ENCODE results near the gene HPCAL1. TPM values are rescaled to one million over a fixed set of nuclear protein-coding genes. Genes with fewer than 3 reads are reported as not detected.

Gene HPCAL1
- total and polyA plus RNA-seq, 2 donors (not counting 1 experiment from before 2014, with no cell fraction given), result 60.3 to 65.1 TPM

DNA sequence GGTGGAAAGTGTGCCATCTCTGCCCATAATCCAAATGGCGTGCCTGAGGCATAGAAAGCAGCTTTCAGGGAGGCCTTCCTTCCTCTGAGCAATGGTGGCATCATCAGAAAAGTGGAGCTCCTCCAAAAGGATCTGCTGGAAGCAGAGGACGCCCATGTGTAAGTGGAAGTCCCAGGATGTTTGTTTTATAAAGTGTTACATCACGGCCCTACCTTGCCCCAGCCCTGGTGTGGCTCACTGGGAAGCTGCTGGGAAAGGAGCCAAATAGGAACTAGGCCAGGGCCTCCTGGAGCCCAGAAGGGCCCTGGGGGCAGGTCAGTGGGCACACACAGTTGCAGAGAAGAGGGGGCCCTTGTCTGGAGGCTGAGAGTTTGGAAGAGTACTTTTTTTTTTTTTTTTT is 149.6 kb downstream of the HPCAL1 start:
- H3K27ac Mint-ChIP-seq, result no peak overlapping the region
- 93% methylated on average over 3 of the region's 3 CpGs for WGBS (ENCODE audit: insufficient coverage)
- DNase-seq (no peak), ATAC-seq (ENCODE audit: low read depth) (no peak)
- Histone ChIP-seq H4K20me1 (ENCODE audit: control insufficient read depth, insufficient read depth, low read length, poor library complexity, severe bottlenecking) (peaks cover 5% of the 10 kb centered on the region), H3K79me2 (ENCODE audit: control insufficient read depth, insufficient read depth, low read length) (peaks cover 4% of the 10 kb centered on the region), H3K9ac (ENCODE audit: low read length) (no peak overlapping the region), H2AFZ (ENCODE audit: insufficient read depth, low read depth, low read length, poor library complexity, severe bottlenecking) (no peak overlapping the region), H3K27me3 (replicated peaks in 1 of 4; ENCODE audit: control extremely low read depth in 1 of 4, control insufficient read depth in 3 of 4, insufficient read depth in 4 of 4, low read length in 3 of 4) (no peaks in the 10 kb centered on the region), H3K9me3 (ENCODE audit: control extremely low read depth in 1 of 3, control insufficient read depth in 2 of 3, insufficient read depth in 1 of 3, low read length in 2 of 3) (peaks cover 0 to 5% (median 0%) of the 10 kb centered on the region in 3 donors), H3K4me2 (replicated peaks; ENCODE audit: low read depth, low read length, poor library complexity, severe bottlenecking) (no peak overlapping the region), H3K4me1 (ENCODE audit: control insufficient read depth in 2 of 2, insufficient read depth in 2 of 2, low read length in 2 of 2) (peaks cover 12 to 16% of the 10 kb centered on the region in 2 donors), H3K27ac (ENCODE audit: low read length in 2 of 2) (no peak overlapping the region), H3K36me3 (replicated peaks in 1 of 2; ENCODE audit: control extremely low read depth in 1 of 2, control insufficient read depth in 1 of 2, extremely low read depth in 1 of 2, insufficient read depth in 2 of 2, low read length in 1 of 2) (no peaks in the 10 kb centered on the region), H3K4me3 (ENCODE audit: control extremely low read depth in 1 of 5, extremely low read depth in 1 of 5, insufficient read depth in 1 of 5, low read depth in 2 of 5, low read length in 4 of 5) (no peak overlapping the region)
- H3K4me3 Mint-ChIP-seq, result no peak overlapping the region
- intact Hi-C loops (cut with micrococcal nuclease), result no loop called here
- no peaks in the 10 kb centered on the region for H3K9me3 Mint-ChIP-seq (ENCODE audit: insufficient read depth)
- peaks cover 5% of the 10 kb centered on the region for H3K4me1 Mint-ChIP-seq
- ChIA-PET POLR2A (no interaction called here), CTCF (interaction anchor here (1.0 to 2.2 kb wide), 3 partner anchors 17 to 418 kb away, joined by 3 to 10 read pairs (median 3); no protein-coding TSS in a partner anchor)
- H3K27me3 Mint-ChIP-seq, result no peaks in the 10 kb centered on the region
- TF ChIP-seq, protein P1, sequence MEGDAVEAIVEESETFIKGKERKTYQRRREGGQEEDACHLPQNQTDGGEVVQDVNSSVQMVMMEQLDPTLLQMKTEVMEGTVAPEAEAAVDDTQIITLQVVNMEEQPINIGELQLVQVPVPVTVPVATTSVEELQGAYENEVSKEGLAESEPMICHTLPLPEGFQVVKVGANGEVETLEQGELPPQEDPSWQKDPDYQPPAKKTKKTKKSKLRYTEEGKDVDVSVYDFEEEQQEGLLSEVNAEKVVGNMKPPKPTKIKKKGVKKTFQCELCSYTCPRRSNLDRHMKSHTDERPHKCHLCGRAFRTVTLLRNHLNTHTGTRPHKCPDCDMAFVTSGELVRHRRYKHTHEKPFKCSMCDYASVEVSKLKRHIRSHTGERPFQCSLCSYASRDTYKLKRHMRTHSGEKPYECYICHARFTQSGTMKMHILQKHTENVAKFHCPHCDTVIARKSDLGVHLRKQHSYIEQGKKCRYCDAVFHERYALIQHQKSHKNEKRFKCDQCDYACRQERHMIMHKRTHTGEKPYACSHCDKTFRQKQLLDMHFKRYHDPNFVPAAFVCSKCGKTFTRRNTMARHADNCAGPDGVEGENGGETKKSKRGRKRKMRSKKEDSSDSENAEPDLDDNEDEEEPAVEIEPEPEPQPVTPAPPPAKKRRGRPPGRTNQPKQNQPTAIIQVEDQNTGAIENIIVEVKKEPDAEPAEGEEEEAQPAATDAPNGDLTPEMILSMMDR (IDR thresholded peaks at IDR 0.05), result no peak
- TF ChIP-seq EZH2 (IDR thresholded peaks at IDR 0.05; ENCODE audit: borderline replicate concordance, insufficient read depth, low read depth, low read length, poor library complexity, severe bottlenecking), result no peak

DNA sequence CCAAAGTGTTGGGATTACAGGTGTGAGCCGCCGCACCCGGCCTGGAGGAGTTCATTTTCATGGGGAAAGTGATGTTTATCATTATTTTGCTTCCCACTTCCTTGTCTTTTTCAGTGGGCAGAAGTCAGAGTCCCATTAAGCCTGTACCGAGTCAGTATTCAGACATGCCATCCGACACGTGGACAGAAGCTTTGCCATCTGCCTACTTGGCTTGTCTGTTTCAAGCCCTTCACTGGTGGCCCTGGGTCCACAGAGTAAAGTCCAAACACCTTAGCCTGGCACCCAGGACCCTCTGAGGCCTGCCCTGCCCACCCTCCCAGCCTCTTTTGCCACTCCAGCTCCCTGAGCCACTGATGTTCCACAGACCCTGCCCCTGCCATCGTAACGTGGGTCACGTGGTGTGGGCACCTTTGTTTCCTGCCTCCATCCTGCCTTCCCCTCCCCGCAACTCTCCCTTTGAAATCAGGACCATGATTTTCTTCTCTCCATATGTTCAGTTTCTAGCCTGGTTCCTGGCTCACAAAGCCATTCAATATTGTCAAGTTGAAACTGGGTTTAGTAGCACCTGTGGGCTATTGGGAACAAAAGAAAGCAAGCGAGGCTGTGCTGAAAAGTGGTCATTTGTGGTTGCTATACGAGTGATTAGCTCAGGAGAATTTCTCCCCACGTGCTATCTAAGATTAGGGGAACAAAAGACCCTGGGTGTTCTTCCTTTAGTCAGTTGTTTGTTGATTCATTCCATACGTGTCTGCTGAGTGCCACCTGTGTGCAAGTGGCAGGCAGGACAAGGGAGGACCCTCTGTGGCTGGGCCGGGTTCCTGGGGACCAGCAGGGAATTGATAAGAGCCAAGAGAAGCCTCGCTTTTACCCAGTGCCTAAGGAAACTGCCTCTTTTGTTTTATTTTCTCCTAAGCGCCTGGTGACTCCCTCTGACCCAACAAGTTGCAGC is 150.5 kb downstream of the HPCAL1 start:
- H3K9me3 ChIP-seq (ENCODE audit: control extremely low read depth in 1 of 3, control insufficient read depth in 2 of 3, insufficient read depth in 1 of 3, low read length in 2 of 3), result peaks cover 0 to 5% (median 0%) of the 10 kb centered on the region in 3 donors
- intact Hi-C loops (cut with micrococcal nuclease), result no loop called here
- POLR2A ChIA-PET, result no interaction called here
- peaks cover 10 to 15% of the 10 kb centered on the region in 2 donors for H3K4me1 ChIP-seq (ENCODE audit: control insufficient read depth in 2 of 2, insufficient read depth in 2 of 2, low read length in 2 of 2)
- CTCF ChIA-PET, result no interaction called here
- no peaks in the 10 kb centered on the region for H3K36me3 ChIP-seq (replicated peaks in 1 of 2; ENCODE audit: control extremely low read depth in 1 of 2, control insufficient read depth in 1 of 2, extremely low read depth in 1 of 2, insufficient read depth in 2 of 2, low read length in 1 of 2)
- no peaks in the 10 kb centered on the region for H3K27me3 Mint-ChIP-seq
- no peak overlapping the region for H3K4me2 ChIP-seq (replicated peaks; ENCODE audit: low read depth, low read length, poor library complexity, severe bottlenecking)
- H3K9me3 Mint-ChIP-seq (ENCODE audit: insufficient read depth), result no peaks in the 10 kb centered on the region
- peaks cover 3% of the 10 kb centered on the region for H3K4me1 Mint-ChIP-seq
- H3K27ac Mint-ChIP-seq, result no peak overlapping the region
- TF ChIP-seq, protein P1 (IDR thresholded peaks at IDR 0.05), result no peak
- no peak for TF ChIP-seq EZH2 (IDR thresholded peaks at IDR 0.05; ENCODE audit: borderline replicate concordance, insufficient read depth, low read depth, low read length, poor library complexity, severe bottlenecking)
- H3K4me3 ChIP-seq (ENCODE audit: control extremely low read depth in 1 of 5, extremely low read depth in 1 of 5, insufficient read depth in 1 of 5, low read depth in 2 of 5, low read length in 4 of 5), result no peak overlapping the region
- H2AFZ ChIP-seq (ENCODE audit: insufficient read depth, low read depth, low read length, poor library complexity, severe bottlenecking), result no peak overlapping the region
- DNase-seq (no peak), ATAC-seq (ENCODE audit: low read depth) (no peak)
- no peaks in the 10 kb centered on the region for H4K20me1 ChIP-seq (ENCODE audit: control insufficient read depth, insufficient read depth, low read length, poor library complexity, severe bottlenecking)
- H3K27ac ChIP-seq (ENCODE audit: low read length in 2 of 2), result no peak overlapping the region
- no peaks in the 10 kb centered on the region for H3K27me3 ChIP-seq (replicated peaks in 1 of 4; ENCODE audit: control extremely low read depth in 1 of 4, control insufficient read depth in 3 of 4, insufficient read depth in 4 of 4, low read length in 3 of 4)
- no peaks in the 10 kb centered on the region for H3K79me2 ChIP-seq (ENCODE audit: control insufficient read depth, insufficient read depth, low read length)
- WGBS (ENCODE audit: insufficient coverage), result 92% methylated on average over 14 of the region's 17 CpGs
- no peak overlapping the region for H3K4me3 Mint-ChIP-seq
- H3K9ac ChIP-seq (ENCODE audit: low read length), result no peak overlapping the region
